ENCODE data around the gene SLC25A3.

- TF ChIP-seq CTCF (IDR thresholded peaks at IDR 0.05) (peak; percentile 1), EZH2 (IDR thresholded peaks at IDR 0.05; ENCODE audit: borderline replicate concordance, insufficient read depth, low read depth, low read length, poor library complexity, severe bottlenecking) (no peak)
Measured at GRCh38 chr12:98644712-98645571, 51.5 kb downstream of the SLC25A3 start, which contains the start of the genes APAF1 and IKBIP.
